GM21825 (cell line): Measurements from ENCODE around the gene TMPRSS9.

Experiments
- ATAC-seq: cut with Tn5 transposase; IDR thresholded peaks from one replicate; pipeline ENCODE4 v1.9.1; 2021; ENCODE audit warnings: mild to moderate bottlenecking, moderate library complexity; ENCODE audit not compliant: unreplicated experiment

TMPRSS9 gene

DNA sequence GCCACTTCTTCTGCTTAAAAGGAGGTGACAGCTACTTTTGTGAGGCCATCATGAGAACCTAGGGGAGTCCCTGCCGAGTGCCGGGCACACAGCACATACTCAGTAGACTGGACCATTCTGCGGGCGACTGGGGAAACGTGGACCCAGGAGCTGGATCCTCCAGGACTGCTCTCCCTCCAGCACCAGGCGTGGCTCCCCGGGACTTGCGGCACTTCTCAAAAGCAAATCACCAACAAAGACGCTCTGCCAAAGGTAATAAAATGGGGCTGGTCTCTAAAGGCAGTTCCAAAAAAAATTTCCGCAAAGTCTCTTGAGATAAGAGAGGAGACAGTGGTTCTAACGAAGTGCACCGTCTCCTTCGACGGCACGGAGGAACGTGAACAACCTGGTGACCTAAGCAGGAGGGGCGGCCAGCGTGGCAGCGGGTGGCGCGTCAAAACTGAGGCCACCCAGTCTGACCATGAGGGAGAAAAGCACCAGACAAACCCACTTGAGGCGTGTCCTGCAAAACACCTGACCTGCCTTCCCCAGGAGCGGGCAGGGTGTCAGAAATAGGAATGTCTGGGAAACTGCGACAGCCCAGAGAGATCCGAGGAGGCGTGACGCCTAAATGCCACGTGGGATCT, 1.4 kb upstream of the TMPRSS9 start:
- no peak for ATAC-seq

DNA sequence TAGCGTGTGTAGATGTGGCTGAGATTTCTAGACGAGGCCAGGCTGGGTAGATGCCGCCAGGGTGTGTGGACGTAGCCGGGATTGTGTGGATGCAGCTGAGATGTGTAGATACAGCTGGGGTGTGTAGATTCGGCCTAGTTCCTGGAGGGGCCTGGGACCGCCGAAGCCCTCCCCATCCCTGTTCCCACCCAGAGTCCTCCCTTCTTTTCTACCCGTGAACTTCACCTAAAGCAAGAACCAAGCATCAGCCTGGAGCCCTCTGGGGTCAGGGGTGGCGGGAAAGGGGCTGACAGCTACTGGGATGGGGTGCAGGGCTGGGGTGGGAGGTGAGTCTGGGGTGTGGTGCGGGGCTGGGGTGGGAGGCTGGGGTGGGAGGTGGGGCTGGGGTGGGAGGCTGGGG, 768 bp downstream of the TMPRSS9 start:
- no peak for ATAC-seq

DNA sequence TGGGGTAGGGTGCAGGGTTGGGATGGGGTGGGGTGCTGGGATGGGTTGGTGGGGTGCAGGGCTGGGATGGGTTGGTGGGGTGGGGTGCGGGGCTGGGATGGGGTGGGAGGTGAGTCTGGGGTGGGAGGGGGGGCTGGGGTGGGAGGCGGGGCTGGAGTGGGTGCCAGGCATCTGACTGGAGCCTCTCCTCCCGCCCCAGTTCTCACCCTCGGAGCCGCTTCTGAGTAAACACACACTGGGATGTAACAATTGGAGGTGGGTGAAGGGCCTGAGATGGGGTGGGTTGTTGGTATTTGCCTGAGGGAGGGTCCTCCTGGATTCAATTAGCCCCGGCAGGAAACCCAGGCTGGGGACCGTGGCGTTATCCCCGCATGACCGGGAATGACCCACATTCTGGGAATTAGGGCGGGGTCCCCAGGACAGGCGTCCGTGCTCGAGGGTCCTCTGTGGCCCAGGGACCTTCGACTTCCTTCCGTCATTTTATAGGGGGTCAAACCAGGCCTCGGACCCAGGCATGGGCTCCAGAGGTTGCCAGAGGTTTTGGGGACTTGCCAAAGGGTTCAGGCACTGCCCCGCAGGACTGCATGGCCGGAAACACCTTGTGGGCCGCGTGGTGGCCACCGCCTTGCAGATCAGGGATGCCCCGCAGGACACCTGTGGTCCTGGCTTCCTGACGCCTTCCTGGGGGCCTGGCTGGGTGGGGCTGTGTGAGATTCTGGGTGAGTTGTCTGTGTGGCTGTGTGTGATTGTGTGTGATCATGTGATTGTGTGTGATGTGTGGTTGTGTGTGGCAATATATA, 1.4 kb downstream of the TMPRSS9 start:
- no peak for ATAC-seq

- no peak for ATAC-seq
These were observed 2.2 kb downstream of the TMPRSS9 start for GRCh38 chr19:2362046-2362969.

DNA sequence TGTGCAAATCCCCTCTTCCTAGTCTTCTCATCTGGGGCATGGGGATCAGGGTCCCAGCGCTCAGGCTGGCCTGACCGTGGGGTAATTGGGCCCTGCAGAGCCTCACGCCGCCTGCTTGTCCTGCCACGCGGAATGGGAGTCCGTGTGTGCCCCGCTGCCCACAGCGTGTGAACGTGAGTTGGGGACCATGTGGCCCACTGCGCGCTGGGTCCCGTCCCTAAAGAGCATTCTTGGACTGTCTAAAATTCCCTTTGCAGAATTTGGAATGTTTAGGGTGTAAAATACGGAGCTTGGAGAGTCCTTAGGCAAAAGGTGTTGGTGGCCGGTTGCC, 2.9 kb downstream of the TMPRSS9 start:
- no peak for ATAC-seq

DNA sequence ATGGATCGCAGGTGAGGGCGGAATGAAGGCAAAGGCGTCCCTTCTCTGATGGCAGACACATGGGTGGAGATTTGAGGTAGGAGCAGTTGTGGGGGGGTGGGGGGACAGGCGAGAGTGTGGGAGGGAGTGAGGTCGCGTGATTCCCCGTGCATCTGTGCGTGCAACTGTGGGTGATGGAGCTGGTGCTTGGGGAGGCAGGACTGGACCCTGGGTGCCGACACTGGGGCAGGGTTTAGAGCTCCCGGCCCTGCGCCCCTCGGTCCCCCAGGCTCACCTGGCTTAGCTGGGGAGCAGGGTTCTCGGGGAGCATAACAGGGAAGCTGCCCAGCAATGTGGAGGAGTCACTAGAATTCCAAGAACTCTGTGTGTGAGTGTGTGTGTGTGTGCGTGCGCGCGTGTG, 3.4 kb downstream of the TMPRSS9 start:
- ATAC-seq = no peak

GRCh38 chr19:2365201-2365970, 5.3 kb downstream of the TMPRSS9 start:
- ATAC-seq = no peak

DNA sequence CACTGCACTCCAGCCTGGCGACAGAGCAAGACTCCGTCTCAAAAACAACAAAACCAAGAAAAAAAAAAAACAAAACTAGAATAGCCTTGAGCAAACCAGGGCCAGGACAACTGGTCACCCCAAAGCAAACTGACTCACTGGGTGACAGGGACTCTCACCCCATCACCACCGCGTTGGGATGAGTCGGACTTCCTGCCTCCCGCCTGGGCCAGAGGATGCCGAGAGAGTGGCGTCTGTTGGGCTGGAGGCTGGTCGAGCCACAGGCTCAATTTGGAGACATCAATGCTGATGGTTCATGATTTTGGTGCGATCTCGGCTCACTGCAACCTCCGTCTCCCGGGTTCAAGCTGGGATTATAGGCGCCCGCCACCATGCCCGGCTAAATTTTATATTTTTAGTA, 11.6 kb downstream of the TMPRSS9 start:
- no peak for ATAC-seq

- no peak for ATAC-seq
These were observed 12.1 kb downstream of the TMPRSS9 start for GRCh38 chr19:2372076-2372612.

DNA sequence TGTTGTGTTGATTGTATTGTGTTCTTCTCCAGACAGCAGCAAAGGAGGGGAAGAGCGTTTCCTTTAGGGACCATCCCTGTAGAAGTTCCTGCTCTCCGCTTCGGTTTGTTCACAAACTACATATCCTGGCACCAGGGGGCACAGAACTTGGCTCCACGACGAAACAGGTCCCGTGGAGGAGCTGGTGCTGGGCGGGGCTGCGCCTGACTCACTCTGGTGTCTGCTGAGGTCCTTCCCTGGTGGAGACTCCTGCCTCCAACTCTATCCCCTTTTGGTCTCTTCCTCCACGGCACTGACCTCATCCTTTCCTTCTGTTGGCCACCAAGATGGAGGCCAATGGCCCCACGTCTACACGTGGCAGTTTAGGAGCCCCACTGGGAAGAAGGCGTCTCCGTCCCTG, 14.7 kb downstream of the TMPRSS9 start:
- no peak for ATAC-seq

DNA sequence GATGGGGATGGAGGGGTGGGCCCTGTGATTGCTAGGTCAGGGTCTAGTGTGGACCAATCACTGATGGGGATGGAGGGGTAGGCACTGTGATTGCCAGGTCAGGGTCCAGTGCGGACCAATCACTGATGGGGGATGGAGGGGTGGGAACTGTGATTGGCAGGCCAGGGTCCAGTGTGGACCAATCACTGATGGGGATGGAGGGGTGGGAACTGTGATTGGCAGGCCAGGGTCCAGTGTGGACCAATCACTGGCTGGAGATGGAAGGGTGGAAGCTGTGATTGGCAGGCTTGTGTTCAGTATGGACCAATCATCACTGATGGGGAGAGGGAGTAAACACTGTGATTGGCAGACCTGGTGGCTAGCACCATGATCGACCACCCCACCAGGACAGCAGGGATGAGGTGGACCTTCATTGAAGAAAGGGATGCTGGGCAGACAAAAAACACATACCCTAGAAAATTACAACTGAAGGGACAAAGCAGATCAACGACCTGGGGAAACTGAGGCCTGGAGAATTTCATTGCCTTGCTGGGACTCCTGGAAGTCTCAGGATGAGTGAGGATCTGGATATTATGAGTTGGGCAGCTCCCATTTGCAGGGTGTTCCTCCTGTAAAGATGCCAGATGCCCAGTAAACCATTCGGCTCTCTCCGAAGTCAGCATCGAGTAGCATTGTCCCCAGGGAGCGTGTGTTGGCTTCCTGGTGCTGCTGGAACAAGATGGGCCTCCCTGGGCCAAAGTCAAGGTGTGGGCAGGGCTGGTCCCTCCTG, 15.5 kb downstream of the TMPRSS9 start:
- no peak for ATAC-seq

DNA sequence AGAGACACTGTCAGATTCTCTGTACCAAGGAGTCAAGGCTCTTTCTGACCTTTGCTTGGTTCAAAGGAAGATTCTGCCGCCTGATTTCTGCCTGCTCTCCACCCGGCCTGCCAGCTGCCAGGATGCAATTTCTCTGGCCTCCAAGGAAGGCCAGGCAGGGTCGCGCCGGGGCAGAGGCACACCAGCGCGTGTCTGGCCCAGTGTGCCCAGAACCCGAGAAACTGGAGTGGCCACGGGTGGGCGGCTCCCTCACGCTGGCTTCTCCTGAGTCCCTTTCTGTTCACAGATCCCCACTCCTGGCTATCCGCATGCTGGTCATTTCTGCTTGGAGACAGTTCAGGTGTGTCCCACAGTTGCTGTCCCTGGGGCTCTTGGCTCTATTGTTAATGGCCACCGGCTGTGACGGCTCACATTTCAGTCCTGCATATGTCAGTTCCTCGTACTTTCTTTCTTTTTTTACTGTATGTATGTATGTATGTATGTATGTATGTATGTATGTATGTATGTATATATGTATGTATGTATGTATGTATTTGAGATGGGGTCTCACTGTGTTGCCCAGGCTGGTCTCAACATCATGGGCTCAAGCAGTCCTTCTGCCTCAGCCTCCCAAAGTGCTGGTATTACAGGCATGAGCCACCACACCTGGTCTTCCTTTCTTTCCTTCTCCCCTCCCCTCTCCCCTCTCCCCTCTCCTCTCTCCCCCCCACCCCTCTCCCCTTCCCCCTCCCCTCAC, 16.9 kb downstream of the TMPRSS9 start:
- ATAC-seq = no peak

GRCh38 chr19:2380567-2380966, 20.5 kb downstream of the TMPRSS9 start:
- ATAC-seq = no peak

- ATAC-seq = no peak
These were observed 21.2 kb downstream of the TMPRSS9 start for GRCh38 chr19:2381148-2381820.

- no peak for ATAC-seq
These were observed 22.6 kb downstream of the TMPRSS9 start for GRCh38 chr19:2382530-2383222.

DNA sequence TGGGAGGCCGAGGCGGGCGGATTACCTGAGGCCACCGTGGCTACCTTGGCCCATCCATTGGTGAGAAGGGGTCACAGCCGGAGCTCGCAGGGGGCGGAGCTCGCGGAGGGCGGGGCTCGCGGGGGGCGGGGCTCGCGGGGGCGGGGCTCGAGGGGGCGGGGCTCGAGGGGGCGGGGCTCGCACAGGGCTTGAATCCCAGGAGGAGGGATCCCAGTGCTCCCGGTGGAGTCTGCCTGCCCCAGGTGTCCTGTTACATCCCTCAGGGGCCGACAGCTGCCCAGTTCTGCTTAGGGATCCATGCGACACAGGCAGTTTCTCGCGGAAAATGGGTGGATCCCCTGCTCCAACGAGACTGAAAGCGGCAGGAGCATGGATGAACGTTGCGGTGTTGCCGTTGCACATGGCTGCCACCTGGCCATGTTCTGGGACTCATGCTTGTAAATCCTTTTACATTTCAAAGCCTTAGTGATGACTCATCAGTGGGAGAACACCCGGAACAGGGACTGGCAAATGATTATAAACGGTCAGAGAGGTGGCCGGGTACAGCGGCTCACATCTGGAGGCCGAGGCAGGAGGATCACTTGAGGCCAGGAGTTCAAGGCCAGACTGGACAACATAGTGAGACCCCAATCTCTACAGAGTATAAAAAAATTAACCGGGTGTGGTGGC, 25.1 kb downstream of the TMPRSS9 start:
- no peak for ATAC-seq
